Naive thymus-derived CD4-positive, alpha-beta T cell (primary cell): ENCODE data around the gene HTT. TPM values are rescaled to one million over a fixed set of nuclear protein-coding genes. Genes with fewer than 3 reads are reported as not detected.

Source experiments
- ATAC-seq: fragments of 150-1000 bp; cut with Tn5 transposase; 2 replicates; pipeline ENCODE4 v1.10.0; 2021; ENCODE audit warnings: mild to moderate bottlenecking, moderate library complexity
- CTCF ChIA-PET: fragments of 350-600 bp; sonication (Branson Sonifier 250); formaldehyde crosslinking; loops from one replicate; lab custom pipeline; 2021; ENCODE audit warnings: antibody characterized with exemption; lab: Charles Lee
- POLR2A ChIA-PET: fragments of 350-600 bp; sonication (Branson Sonifier 250); formaldehyde crosslinking; loops from one replicate; lab custom pipeline; 2021; ENCODE audit warnings: antibody characterized with exemption, inconsistent platforms; lab: Charles Lee
- DNase-seq, 9 donors: peaks; one replicate each; pipeline versions ENCODE4 v3.0.0 to v3.0.0-alpha.2; 2020 to 2022; ENCODE audit warnings: mixed read lengths in 1 of 9
- H3K27ac ChIP-seq: one replicate; pipeline ENCODE4 v1.7.0; 2013; ENCODE audit warnings: mild to moderate bottlenecking, low read depth, low read length, moderate library complexity
- H3K27me3 ChIP-seq, 2 donors: one replicate each; pipeline ENCODE4 v1.7.0; 2013; ENCODE audit warnings: low read length in 2 of 2, mild to moderate bottlenecking in 2 of 2, moderate library complexity in 2 of 2; ENCODE audit not compliant: control insufficient read depth in 2 of 2, insufficient read depth in 2 of 2
- H3K36me3 ChIP-seq, 3 experiments: 1 replicate in 2 of 3; 2 replicates in 1 of 3; pipeline ENCODE4 v1.7.0; 2013; ENCODE audit warnings: low read length in 3 of 3, mild to moderate bottlenecking in 3 of 3, moderate library complexity in 1 of 3; ENCODE audit not compliant: insufficient read depth in 3 of 3, control insufficient read depth in 2 of 3
- H3K4me1 ChIP-seq, 2 donors: one replicate each; pipeline ENCODE4 v1.7.0; 2013; ENCODE audit warnings: low read length in 2 of 2, mild to moderate bottlenecking in 2 of 2, moderate library complexity in 1 of 2; ENCODE audit not compliant: control insufficient read depth in 2 of 2, insufficient read depth in 2 of 2
- H3K4me3 ChIP-seq: 2 replicates; pipeline ENCODE4 v1.7.0; 2013; ENCODE audit warnings: mild to moderate bottlenecking, low read length
- H3K9me3 ChIP-seq, 3 experiments: 1 replicate in 2 of 3; 2 replicates in 1 of 3; pipeline ENCODE4 v1.7.0; 2013; ENCODE audit warnings: low read length in 3 of 3; ENCODE audit not compliant: control insufficient read depth in 2 of 3
- H3K27ac Mint-ChIP-seq, 9 donors: one replicate each; pipeline ENCODE4 v1.8.0; 2020 to 2022; ENCODE audit warnings: mixed read lengths in 9 of 9, mild to moderate bottlenecking in 8 of 9, moderate library complexity in 5 of 9, inconsistent platforms in 2 of 9
- H3K27me3 Mint-ChIP-seq, 5 donors: one replicate each; pipeline ENCODE4 v1.8.0; 2021 to 2022; ENCODE audit warnings: mixed read lengths in 5 of 5, mild to moderate bottlenecking in 1 of 5
- H3K36me3 Mint-ChIP-seq, 5 donors: one replicate each; pipeline ENCODE4 v1.8.0; 2020 to 2022; ENCODE audit warnings: mixed read lengths in 5 of 5, mild to moderate bottlenecking in 3 of 5, inconsistent platforms in 1 of 5
- H3K4me1 Mint-ChIP-seq, 7 donors: one replicate each; pipeline ENCODE4 v1.8.0; 2020 to 2022; ENCODE audit warnings: mixed read lengths in 7 of 7, mild to moderate bottlenecking in 3 of 7, inconsistent platforms in 1 of 7
- H3K4me3 Mint-ChIP-seq, 10 donors: one replicate each; pipeline ENCODE4 v1.8.0; 2020 to 2022; ENCODE audit warnings: mild to moderate bottlenecking in 10 of 10, mixed read lengths in 10 of 10, moderate library complexity in 6 of 10, inconsistent platforms in 2 of 10
- H3K9me3 Mint-ChIP-seq, 11 donors: one replicate each; pipeline ENCODE4 v1.8.0; 2020 to 2022; ENCODE audit warnings: mixed read lengths in 11 of 11, mild to moderate bottlenecking in 4 of 11, inconsistent platforms in 1 of 11, moderate library complexity in 1 of 11
- intact Hi-C, 2 donors: fragments of 100-400 bp; cut with micrococcal nuclease; formaldehyde crosslinking; loops; one replicate each; pipeline ENCODE4 v1.15.1; 2023
- polyA plus RNA-seq, 2 donors: library from polyadenylated mRNA; unstranded; fragments of 300-500 nt; fragmentation: Illumina TruSeq; gene quantifications; one replicate each; pipeline ENCODE4 v1.2.3, GENCODE V29; 2021
- total RNA-seq, 6 experiments: library from RNA in 5 of 6; stranded (reverse) in 5 of 6; gene quantifications; 1 replicate in 5 of 6; 2 replicates in 1 of 6; pipeline ENCODE4 v1.2.3 and lab custom pipeline; 2021 to 2026

The HTT gene
- total and polyA plus RNA-seq, 7 experiments from 2014 or later, result 2.4 to 115 (median 71.6) TPM

DNA sequence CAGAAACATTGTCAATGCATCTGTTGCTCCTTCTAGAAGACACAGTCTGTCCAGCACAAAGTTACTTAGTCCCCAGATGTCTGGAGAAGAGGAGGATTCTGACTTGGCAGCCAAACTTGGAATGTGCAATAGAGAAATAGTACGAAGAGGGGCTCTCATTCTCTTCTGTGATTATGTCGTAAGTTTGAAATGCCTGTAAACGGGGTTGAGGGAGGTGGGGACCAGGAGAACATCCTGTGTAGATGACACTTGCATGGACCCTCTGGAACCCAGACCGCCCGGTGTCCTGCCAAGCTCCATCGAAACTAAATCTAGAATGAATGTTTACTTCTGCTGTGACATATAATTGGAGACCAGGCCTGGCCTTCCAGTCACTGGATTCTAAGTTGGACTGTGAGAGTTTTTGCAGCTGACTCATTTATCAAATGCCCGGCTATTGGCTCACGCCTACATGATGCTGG, 129.5 kb downstream of the HTT start:
- intact Hi-C loops, result loop anchor here (2.0 to 10.0 kb wide), 4 partner anchors 13 to 751 kb away; partner anchors contain the start of gene RGS12 (in 1 of the 2)
- Histone ChIP-seq H3K4me1 (peaks cover 30 to 31% of the 10 kb centered on the region in 2 donors), H3K4me3 (no peak overlapping the region), H3K27ac (no peak overlapping the region), H3K27me3 (no peaks in the 10 kb centered on the region), H3K36me3 (peaks cover 0 to 39% (median 4%) of the 10 kb centered on the region in 3 experiments), H3K9me3 (no peaks in the 10 kb centered on the region)
- DNase-seq, result no peak
- Mint-ChIP-seq H3K36me3 (peaks cover 15 to 41% (median 22%) of the 10 kb centered on the region in 5 donors), H3K4me1 (peaks cover 21 to 65% (median 43%) of the 10 kb centered on the region in 7 donors), H3K9me3 (no peaks in the 10 kb centered on the region), H3K4me3 (peak overlapping the region in 3 of 10 donors; percentile 14 to 86 (median 21)), H3K27ac (peak overlapping the region in 1 of 9 donors; percentile 14), H3K27me3 (no peaks in the 10 kb centered on the region)
- CTCF ChIA-PET, result interaction anchor here (3.5 kb wide), 1 partner anchor 10 kb away, joined by 19 read pairs; no protein-coding TSS in a partner anchor
- no peak for ATAC-seq
- POLR2A ChIA-PET, result interaction anchor here (1.3 kb wide), 1 partner anchor 11 kb away, joined by 4 read pairs; no protein-coding TSS in a partner anchor

DNA sequence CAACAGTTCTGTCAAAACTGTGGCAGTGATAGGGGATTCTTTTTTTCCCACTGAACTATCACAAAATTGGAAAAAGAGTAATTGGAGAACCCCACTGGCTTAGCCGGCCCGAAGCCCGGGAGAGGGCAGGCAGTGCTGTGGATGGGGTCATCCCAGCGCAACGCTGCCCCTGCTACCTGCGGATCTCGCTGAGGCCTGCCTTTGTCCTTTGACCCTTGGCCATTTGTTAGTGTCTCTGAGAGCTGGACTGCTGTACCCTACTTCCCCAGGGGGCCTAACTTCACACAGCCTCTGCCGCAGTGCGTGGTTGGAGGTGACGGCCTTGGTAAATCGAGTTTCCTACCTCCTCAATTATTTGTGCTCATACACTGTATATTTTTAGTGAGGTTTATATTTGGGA, 131.5 kb downstream of the HTT start:
- Histone ChIP-seq H3K9me3 (no peaks in the 10 kb centered on the region), H3K4me3 (no peak overlapping the region), H3K4me1 (peaks cover 22 to 28% of the 10 kb centered on the region in 2 donors), H3K27ac (no peak overlapping the region), H3K27me3 (no peaks in the 10 kb centered on the region), H3K36me3 (peaks cover 0 to 46% (median 4%) of the 10 kb centered on the region in 3 experiments)
- no peaks in the 10 kb centered on the region for H3K9me3 Mint-ChIP-seq
- H3K27me3 Mint-ChIP-seq, result no peaks in the 10 kb centered on the region
- H3K4me3 Mint-ChIP-seq, result no peak overlapping the region
- ATAC-seq (no peak), DNase-seq (no peak)
- ChIA-PET CTCF (no interaction called here), POLR2A (no interaction called here)
- intact Hi-C loops, result loop anchor here in 1 of 2 donors (10.0 kb wide), 1 partner anchor 749 kb away; no protein-coding TSS in a partner anchor
- peaks cover 19 to 50% (median 24%) of the 10 kb centered on the region in 5 donors for H3K36me3 Mint-ChIP-seq
- H3K4me1 Mint-ChIP-seq, result peaks cover 21 to 50% (median 32%) of the 10 kb centered on the region in 7 donors
- H3K27ac Mint-ChIP-seq, result peak overlapping the region in 1 of 9 donors; percentile 1

DNA sequence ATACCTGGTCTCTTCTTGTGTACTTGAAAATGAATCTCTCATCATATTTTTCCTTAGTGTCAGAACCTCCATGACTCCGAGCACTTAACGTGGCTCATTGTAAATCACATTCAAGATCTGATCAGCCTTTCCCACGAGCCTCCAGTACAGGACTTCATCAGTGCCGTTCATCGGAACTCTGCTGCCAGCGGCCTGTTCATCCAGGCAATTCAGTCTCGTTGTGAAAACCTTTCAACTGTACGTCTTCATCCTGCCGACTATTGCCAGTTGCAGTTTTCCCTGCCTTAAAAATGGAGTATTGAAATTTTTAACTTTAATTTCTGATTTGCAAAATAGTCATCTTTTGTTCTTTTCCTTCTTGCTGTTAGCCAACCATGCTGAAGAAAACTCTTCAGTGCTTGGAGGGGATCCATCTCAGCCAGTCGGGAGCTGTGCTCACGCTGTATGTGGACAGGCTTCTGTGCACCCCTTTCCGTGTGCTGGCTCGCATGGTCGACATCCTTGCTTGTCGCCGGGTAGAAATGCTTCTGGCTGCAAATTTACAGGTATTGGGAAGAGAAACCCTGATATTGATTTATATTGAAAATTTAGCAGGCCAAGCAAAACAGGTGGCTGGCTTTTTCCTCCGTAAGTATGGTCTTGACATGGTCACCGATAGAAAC, 132.1 kb downstream of the HTT start:
- no peak for ATAC-seq
- H3K4me1 ChIP-seq, result peaks cover 17 to 23% of the 10 kb centered on the region in 2 donors
- H3K4me3 ChIP-seq, result no peak overlapping the region
- ChIA-PET CTCF (no interaction called here), POLR2A (no interaction called here)
- H3K27ac Mint-ChIP-seq, result peak overlapping the region in 1 of 9 donors; percentile 1
- no peak overlapping the region for H3K27ac ChIP-seq
- H3K9me3 Mint-ChIP-seq, result no peaks in the 10 kb centered on the region
- H3K9me3 ChIP-seq, result no peaks in the 10 kb centered on the region
- H3K4me1 Mint-ChIP-seq, result peaks cover 21 to 45% (median 27%) of the 10 kb centered on the region in 7 donors
- H3K4me3 Mint-ChIP-seq, result no peak overlapping the region
- H3K27me3 Mint-ChIP-seq, result no peaks in the 10 kb centered on the region
- no peaks in the 10 kb centered on the region for H3K27me3 ChIP-seq
- H3K36me3 Mint-ChIP-seq, result peaks cover 19 to 50% (median 24%) of the 10 kb centered on the region in 5 donors
- DNase-seq, result no peak
- H3K36me3 ChIP-seq, result peaks cover 0 to 46% (median 4%) of the 10 kb centered on the region in 3 experiments
- intact Hi-C loops, result loop anchor here in 1 of 2 donors (10.0 kb wide), 1 partner anchor 748 kb away; no protein-coding TSS in a partner anchor

DNA sequence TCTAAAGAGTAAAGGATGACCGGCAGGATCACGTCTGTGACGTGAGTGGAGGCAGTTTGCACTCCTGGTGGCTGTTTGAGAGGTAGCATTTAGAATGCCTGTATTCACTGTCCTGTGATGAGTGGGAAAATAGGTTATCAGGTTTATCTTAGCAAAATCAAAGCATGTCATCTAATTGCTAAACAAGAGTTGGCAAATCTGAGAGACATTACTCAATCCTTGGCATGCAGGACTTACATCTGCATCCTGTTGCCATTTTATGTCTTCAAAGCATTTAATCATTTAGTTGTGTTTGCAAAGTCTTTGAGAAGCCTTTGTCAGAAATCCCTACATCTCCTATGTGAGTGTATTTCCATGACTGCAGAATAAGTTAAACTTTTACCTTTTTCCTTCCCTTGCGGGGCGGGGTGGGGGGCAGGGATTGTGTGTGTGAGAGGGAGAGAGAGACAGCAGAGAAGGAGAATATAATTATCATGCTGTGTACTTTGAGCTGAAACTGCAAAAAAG, 133.1 kb downstream of the HTT start:
- peak; percentile 44 for ATAC-seq
- CTCF ChIA-PET, result no interaction called here
- Histone ChIP-seq H3K9me3 (no peaks in the 10 kb centered on the region), H3K36me3 (peaks cover 6 to 52% (median 9%) of the 10 kb centered on the region in 3 experiments), H3K27me3 (no peaks in the 10 kb centered on the region), H3K4me3 (no peak overlapping the region), H3K4me1 (peaks cover 9 to 13% of the 10 kb centered on the region in 2 donors), H3K27ac (no peak overlapping the region)
- Mint-ChIP-seq H3K9me3 (no peaks in the 10 kb centered on the region), H3K27me3 (no peaks in the 10 kb centered on the region), H3K4me3 (no peak overlapping the region), H3K4me1 (peaks cover 11 to 35% (median 17%) of the 10 kb centered on the region in 7 donors), H3K36me3 (peaks cover 19 to 54% (median 23%) of the 10 kb centered on the region in 5 donors), H3K27ac (no peak overlapping the region)
- intact Hi-C loops, result loop anchor here in 1 of 2 donors (10.0 kb wide), 1 partner anchor 747 kb away; no protein-coding TSS in a partner anchor
- no peak for DNase-seq
- POLR2A ChIA-PET, result no interaction called here

DNA sequence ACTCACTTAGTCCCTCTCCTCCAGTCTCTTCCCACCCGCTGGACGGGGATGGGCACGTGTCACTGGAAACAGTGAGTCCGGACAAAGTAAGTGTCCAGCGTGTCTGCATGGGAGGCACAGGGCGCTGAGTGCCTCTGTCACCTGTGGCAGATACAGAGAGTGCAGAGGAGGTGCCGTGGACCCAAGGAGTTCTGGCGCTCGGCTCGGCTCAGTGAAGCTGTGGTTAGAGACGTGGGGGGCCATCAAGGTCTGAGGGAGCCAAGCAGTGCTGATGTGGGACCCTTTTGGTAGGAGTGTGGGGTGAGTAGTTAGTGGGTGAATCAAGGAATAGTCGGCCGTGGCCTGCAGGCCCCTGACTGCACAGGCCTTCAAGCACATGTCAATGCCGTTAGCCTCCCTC, 134.3 kb downstream of the HTT start:
- H3K4me1 ChIP-seq, result peaks cover 0 to 2% of the 10 kb centered on the region in 2 donors
- no peak overlapping the region for H3K27ac ChIP-seq
- intact Hi-C loops, result loop anchor here in 1 of 2 donors (10.0 kb wide), 1 partner anchor 746 kb away; no protein-coding TSS in a partner anchor
- Mint-ChIP-seq H3K27me3 (no peaks in the 10 kb centered on the region), H3K36me3 (peaks cover 20 to 63% (median 33%) of the 10 kb centered on the region in 5 donors), H3K27ac (no peak overlapping the region), H3K9me3 (no peaks in the 10 kb centered on the region), H3K4me3 (no peak overlapping the region), H3K4me1 (peaks cover 0 to 22% (median 4%) of the 10 kb centered on the region in 7 donors)
- CTCF ChIA-PET, result interaction anchor here (0.7 kb wide), 1 partner anchor 536 kb away, joined by 3 read pairs; no protein-coding TSS in a partner anchor
- no peak overlapping the region for H3K4me3 ChIP-seq
- peaks cover 13 to 64% (median 19%) of the 10 kb centered on the region in 3 experiments for H3K36me3 ChIP-seq
- no peaks in the 10 kb centered on the region for H3K9me3 ChIP-seq
- ATAC-seq, result no peak
- no peaks in the 10 kb centered on the region for H3K27me3 ChIP-seq
- POLR2A ChIA-PET, result interaction anchor here (0.9 kb wide), 1 partner anchor 17 kb away, joined by 4 read pairs; no protein-coding TSS in a partner anchor
- DNase-seq, result no peak

DNA sequence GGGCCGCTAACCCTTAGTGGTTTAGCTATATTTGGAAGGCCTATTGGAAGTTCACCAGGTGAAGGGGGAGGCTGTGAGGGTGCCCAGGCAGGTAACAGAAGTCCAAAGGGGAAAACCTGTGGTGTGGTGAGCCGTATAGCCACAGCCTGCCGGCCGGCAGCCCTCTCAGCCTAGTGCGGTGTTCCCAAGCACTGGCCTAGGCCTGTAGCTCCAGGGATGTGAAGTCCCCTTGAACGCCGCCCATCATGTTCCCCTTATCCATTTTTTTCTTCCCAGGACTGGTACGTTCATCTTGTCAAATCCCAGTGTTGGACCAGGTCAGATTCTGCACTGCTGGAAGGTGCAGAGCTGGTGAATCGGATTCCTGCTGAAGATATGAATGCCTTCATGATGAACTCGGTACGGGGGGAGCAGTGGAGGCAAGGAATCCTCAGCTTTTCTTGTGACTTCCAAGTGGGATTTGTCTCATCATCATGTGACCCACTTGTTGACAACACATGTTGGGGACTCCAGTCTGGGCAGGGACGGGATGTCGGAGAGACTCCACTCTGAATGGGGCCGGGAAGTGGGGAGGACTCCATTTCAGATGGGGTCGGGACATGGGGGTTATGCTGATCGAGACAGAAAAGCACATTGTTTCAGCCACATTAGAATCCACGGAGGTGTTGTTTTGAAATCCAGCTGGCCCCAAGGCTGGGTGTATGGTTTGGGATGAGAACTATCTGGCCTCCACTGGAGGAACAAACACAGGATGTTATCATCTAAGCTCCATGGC, 135.3 kb downstream of the HTT start:
- peaks cover 22 to 67% (median 34%) of the 10 kb centered on the region in 5 donors for H3K36me3 Mint-ChIP-seq
- intact Hi-C loops, result loop anchor here in 1 of 2 donors (10.0 kb wide), 1 partner anchor 745 kb away; no protein-coding TSS in a partner anchor
- H3K4me1 ChIP-seq, result no peaks in the 10 kb centered on the region
- H3K9me3 ChIP-seq, result no peaks in the 10 kb centered on the region
- CTCF ChIA-PET, result no interaction called here
- DNase-seq (no peak), ATAC-seq (no peak)
- no peaks in the 10 kb centered on the region for H3K9me3 Mint-ChIP-seq
- H3K27me3 ChIP-seq, result no peaks in the 10 kb centered on the region
- no peak overlapping the region for H3K27ac ChIP-seq
- H3K27me3 Mint-ChIP-seq, result no peaks in the 10 kb centered on the region
- H3K4me3 ChIP-seq, result no peak overlapping the region
- peaks cover 16 to 71% (median 23%) of the 10 kb centered on the region in 3 experiments for H3K36me3 ChIP-seq
- H3K27ac Mint-ChIP-seq, result no peak overlapping the region
- no peak overlapping the region for H3K4me3 Mint-ChIP-seq
- peaks cover 0 to 18% (median 0%) of the 10 kb centered on the region in 7 donors for H3K4me1 Mint-ChIP-seq
- POLR2A ChIA-PET, result interaction anchor here (2.1 kb wide), 1 partner anchor 14 kb away, joined by 8 read pairs; no protein-coding TSS in a partner anchor
